ENCODE measurements around the gene CWC27.

CWC27 gene

GRCh38 chr5:64980176-64980575 lies 211.4 kb downstream of the CWC27 start:
- no peak for DNase-seq (ENCODE audit: low read depth)

- no peak for DNase-seq (ENCODE audit: low read depth)
Measured at GRCh38 chr5:64987768-64988167, 219.0 kb downstream of the CWC27 start.

GRCh38 chr5:65009207-65009606 lies 240.5 kb downstream of the CWC27 start:
- no peak for DNase-seq (ENCODE audit: low read depth)

- DNase-seq (ENCODE audit: low read depth), result no peak
Measured at GRCh38 chr5:65010841-65011240, 242.1 kb downstream of the CWC27 start.

GRCh38 chr5:65012301-65012892 lies 243.7 kb downstream of the CWC27 start:
- no peak for DNase-seq (ENCODE audit: low read depth)

- no peak for DNase-seq (ENCODE audit: low read depth)
Measured at GRCh38 chr5:65013166-65013565, 244.4 kb downstream of the CWC27 start.

- DNase-seq (ENCODE audit: low read depth), result no peak
Measured at GRCh38 chr5:65014769-65015168, 246.0 kb downstream of the CWC27 start.

GRCh38 chr5:65015767-65016166 lies 247.0 kb downstream of the CWC27 start:
- no peak for DNase-seq (ENCODE audit: low read depth)

- DNase-seq (ENCODE audit: low read depth), result no peak
Measured at GRCh38 chr5:65017636-65018035, 248.9 kb downstream of the CWC27 start.

DNA sequence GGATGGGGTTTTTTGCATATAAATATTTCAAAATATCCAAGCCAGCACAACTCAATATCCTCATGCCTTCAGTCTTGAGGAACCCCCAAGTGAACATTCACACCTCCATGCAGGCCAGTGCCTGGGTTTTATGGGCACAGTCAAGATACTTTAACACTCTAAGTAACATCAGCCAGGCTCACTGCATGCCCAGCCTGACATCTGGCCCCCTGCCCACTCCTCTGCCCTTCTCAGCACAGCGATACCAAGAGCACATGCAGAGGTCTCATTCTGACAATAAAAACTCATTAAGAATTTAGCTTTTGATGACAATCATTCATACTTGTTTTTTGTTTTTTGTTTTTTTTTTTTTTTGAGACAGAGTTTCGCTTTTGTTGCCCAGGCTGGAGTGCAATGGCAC lies 250.0 kb downstream of the CWC27 start:
- no peak for DNase-seq (ENCODE audit: low read depth)

DNA sequence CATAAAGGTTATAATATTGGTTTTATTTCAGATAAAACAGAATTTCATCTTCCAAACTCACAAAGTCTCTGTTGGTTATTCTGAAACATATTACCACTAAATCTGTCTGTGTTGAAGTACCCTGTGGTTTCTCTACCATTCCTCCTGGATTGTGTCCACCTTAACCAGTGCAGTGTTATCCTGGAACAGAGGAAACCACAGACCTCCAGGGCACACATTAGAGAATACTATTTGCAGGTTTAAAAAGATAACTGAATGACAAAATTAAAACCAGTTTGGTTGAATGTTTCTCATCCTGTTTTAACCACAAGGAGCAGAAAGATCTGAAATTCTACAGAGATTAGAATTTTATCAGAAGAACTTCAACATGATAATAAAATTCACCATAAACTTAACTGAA lies 251.8 kb downstream of the CWC27 start:
- DNase-seq (ENCODE audit: low read depth), result no peak

DNA sequence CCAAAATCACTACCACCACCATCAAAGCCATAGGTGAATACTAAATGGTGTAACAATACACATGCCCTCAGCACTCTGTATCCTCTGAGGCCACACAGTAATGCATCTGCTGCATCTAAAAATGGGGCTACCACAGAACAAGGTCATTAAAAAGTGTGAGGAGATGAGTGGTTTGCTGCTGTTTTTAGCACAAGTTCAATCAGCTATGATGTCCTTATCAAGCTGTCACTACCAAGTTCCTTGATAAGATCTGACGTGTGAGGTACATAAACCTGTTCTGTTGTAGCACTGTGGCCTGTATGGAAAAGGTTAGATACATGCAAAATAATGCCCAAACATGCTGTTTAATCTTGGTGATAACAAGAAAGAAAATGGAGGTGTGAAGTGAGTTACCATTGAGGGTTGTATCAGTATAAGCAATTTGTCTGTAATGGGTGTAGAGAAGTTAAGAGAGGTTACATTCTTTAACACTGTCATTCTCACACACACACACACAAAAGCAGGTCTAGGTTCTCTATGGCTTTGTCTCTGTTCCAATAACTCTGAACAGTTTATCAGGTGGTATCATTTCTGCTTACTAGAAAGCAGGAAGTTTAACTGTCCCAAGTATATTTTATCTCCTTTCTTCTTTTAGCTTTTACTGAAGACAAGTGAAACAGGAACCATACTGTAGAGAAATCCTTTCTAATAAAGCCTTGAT lies 252.9 kb downstream of the CWC27 start:
- DNase-seq (ENCODE audit: low read depth), result no peak

DNA sequence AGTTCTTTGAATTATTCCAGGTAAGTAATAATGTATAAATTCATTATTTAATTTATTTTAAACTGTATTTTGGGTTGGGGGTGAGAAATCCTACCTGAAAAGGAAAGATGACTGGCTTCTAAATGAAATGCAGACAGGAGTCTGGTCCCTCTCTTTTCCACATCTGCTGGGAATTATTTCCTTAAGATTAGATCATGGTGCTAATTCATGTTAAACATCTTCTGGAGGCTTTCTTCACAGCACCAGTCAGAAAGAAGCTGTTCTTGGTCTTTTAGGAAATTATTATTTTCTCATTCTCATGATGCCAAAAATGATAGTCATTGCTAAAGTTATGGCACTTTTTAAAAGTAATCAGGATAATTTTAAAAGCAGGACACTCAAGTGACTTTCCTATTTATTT lies 254.2 kb downstream of the CWC27 start:
- no peak for DNase-seq (ENCODE audit: low read depth)

DNA sequence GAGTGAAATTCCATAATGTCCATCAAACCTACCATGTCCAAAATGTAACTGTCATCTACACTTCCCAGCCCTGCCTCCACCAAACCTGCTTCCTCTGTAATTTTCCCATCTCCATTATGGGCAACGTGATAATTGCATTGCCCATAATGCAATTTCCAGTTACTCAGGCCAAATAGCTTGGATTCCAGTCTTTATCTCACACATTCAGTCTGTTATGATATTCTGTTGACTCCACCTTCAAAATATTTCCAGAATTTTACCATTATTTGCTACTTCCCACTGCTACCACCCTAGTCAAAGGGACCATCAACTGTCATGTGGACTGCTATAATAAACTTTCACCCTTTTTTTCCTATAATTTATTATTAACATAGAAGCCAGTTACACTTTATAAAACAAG lies 256.0 kb downstream of the CWC27 start:
- DNase-seq (ENCODE audit: low read depth), result no peak

GRCh38 chr5:65026816-65027548 lies 258.3 kb downstream of the CWC27 start:
- no peak for DNase-seq (ENCODE audit: low read depth)

GRCh38 chr5:65029178-65029577 lies 260.4 kb downstream of the CWC27 start:
- DNase-seq (ENCODE audit: low read depth), result no peak

DNA sequence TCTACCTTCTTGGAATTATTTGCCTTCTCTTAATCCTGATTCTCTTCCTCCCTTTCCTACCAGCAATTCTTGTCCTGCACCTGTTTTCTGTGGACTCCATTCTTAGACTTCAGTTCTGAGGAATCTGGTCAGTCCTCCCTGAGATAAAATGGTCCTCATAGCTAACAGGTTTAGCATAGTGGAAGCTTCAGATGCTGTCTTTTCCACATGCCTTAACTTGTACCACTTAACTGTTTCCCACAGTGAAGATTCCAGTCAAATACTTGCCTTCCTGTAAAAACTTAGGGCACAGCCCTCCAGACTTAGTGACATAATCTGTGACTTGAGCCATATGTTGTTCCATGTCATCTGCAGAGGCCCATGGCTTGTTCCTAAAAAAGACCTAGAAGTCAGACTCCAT lies 261.3 kb downstream of the CWC27 start:
- no peak for DNase-seq (ENCODE audit: low read depth)

GRCh38 chr5:65032250-65032649 lies 263.5 kb downstream of the CWC27 start:
- no peak for DNase-seq (ENCODE audit: low read depth)

DNA sequence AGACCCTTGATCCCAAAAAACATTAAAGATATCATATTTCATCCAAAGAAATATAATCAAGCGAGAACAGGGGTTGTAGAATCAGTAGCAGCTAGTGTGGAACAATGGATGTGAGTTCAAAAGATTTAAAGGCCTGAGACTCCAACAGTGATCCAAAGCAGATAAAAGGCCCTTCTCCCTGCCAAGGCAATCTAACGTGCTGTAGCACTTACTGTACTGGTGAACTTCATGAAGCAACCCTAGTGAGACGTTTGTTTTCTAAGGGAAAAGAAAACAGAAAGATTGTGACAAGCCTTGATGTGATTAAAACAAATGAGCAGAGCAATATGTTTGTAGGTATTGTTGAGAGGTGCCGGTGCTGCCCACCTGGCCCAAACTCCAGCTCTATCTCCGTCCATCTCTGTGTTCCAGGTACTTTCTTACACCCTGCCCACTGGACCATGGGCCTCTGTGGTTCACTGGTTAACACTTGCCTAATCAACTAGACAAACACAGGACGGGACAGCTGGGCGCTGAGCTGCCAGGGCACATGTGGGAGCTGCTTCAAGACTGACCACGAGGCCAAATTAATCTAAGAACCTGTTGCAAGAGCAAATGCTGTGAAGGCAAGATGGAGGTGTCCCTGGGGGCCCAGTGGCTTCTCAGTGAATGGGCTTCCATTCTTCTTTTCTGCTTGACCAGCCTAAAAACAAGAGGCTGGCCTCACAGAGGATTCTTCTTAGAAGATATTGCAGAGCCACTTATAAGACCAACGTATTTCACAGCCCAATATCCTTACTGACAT lies 265.5 kb downstream of the CWC27 start:
- no peak for DNase-seq (ENCODE audit: low read depth)

GRCh38 chr5:65034813-65035209 lies 266.1 kb downstream of the CWC27 start:
- no peak for DNase-seq (ENCODE audit: low read depth)

DNA sequence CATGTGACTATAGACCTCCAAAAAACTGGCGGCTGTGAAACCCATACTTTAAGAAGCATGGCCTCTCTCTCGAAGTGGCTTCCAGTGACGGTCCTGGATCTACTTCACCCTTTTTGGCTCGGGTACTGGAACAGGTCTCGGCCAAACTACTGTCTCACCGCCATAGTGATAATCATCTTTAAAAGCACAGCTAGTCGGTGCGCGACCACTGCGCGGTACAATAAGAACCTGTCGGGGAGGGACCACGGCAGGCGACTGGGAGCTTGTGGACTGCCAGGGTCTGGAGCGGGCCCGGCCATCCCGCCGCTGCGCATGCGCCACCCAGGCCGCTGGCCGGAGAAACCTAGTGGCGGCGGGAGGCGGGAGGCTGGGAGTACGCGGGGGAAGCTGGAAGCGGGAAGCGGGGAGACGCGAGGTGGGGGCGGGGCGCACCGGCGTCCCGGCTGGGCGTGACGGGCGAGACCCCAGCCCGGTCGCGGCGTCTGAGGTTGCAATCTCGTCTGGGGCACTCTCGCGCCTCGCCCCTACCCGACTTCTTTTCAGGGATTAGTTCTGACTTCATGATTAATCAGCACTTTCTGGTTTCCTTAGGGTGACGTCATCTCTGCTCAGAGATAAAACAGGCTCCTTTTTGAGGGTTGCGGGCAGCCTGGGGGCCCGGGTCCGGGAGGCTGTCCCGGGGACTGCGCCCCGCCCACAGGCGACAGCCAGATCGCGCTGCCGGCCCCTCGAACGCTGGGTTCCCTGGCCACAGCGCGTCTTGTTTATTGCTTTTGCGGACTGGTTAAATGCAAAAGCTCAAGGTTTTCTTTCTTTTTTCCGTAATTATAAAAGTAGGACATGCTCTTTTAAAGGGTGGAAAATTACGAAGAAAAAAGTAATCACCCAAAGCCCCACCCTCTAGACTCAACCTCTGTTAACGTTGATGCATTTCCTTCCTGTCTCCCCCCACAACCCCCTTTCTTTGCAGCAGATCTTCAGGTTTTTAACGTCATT lies 266.8 kb downstream of the CWC27 start:
- peak; percentile 71 for DNase-seq (ENCODE audit: low read depth)
